ENCODE measurements around the gene MBNL2. TPM values are rescaled to one million over a fixed set of nuclear protein-coding genes. Genes with fewer than 3 reads are reported as not detected.
A peak's percentile ranks its signal among the peaks of the same experiment; 100 is the strongest.

MBNL2 gene
- total and polyA plus RNA-seq, 11 donors, result 18.5 to 100 (median 81.4) TPM

DNA sequence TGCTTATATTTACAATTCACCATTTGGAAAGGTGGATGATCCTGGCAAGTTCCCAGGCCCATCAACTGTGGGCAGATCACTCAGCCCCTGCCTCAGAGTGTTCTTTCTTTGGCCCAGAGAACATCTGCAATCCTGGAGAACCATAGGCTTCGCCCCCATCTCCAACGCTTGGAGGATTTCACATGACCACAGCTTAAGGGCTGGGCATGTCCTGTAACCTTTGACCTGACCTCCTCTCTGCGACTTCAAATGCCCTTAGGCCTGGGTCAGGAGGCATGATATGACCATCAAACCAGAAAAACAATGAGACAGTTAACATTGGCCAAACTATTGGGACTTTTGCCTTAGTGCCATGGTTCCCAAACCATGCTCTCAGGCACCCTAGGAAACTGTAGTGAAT is 7.2 kb upstream of the MBNL2 start:
- Histone ChIP-seq H3K4me3 (no peak overlapping the region), H3K27ac (no peak overlapping the region), H3K9me3 (no peaks in the 10 kb centered on the region), H3K27me3 (no peaks in the 10 kb centered on the region), H3K4me1 (peaks cover 0 to 18% (median 0%) of the 10 kb centered on the region in 12 donors), H3K36me3 (no peaks in the 10 kb centered on the region)
- WGBS, 4 donors, result 88 to 97% (median 94%) methylated on average over 3 of the region's 3 CpGs
- intact Hi-C loops (cut with DNase I), result loop anchor here in 6 of 10 donors (5.0 kb wide), 2 partner anchors 103 to 188 kb away; no protein-coding TSS in a partner anchor
- DNase-seq (no peak), ATAC-seq (no peak)
- TF ChIP-seq, protein P1, sequence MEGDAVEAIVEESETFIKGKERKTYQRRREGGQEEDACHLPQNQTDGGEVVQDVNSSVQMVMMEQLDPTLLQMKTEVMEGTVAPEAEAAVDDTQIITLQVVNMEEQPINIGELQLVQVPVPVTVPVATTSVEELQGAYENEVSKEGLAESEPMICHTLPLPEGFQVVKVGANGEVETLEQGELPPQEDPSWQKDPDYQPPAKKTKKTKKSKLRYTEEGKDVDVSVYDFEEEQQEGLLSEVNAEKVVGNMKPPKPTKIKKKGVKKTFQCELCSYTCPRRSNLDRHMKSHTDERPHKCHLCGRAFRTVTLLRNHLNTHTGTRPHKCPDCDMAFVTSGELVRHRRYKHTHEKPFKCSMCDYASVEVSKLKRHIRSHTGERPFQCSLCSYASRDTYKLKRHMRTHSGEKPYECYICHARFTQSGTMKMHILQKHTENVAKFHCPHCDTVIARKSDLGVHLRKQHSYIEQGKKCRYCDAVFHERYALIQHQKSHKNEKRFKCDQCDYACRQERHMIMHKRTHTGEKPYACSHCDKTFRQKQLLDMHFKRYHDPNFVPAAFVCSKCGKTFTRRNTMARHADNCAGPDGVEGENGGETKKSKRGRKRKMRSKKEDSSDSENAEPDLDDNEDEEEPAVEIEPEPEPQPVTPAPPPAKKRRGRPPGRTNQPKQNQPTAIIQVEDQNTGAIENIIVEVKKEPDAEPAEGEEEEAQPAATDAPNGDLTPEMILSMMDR (IDR thresholded peaks at IDR 0.05), result no peak
- no peak for TF ChIP-seq POLR2A (IDR thresholded peaks at IDR 0.05)

- intact Hi-C loops (cut with DNase I), result no loop called here
- H3K4me3 ChIP-seq, result no peak overlapping the region
- TF ChIP-seq, protein P1 (IDR thresholded peaks at IDR 0.05), result no peak
- no peak for TF ChIP-seq POLR2A (IDR thresholded peaks at IDR 0.05)
- ATAC-seq (no peak), DNase-seq (no peak)
- peaks cover 0 to 14% (median 0%) of the 10 kb centered on the region in 12 donors for H3K4me1 ChIP-seq
- no peaks in the 10 kb centered on the region for H3K27me3 ChIP-seq
- no peaks in the 10 kb centered on the region for H3K9me3 ChIP-seq
- H3K36me3 ChIP-seq, result no peaks in the 10 kb centered on the region
- WGBS, 4 donors, result 81 to 89% (median 84%) methylated on average over 2 of the region's 2 CpGs
- no peak overlapping the region for H3K27ac ChIP-seq
These were observed 6.8 kb upstream of the MBNL2 start for GRCh38 chr13:97215325-97215724.

GRCh38 chr13:97219226-97219625 is 2.9 kb upstream of the MBNL2 start:
- Histone ChIP-seq H3K27ac (no peak overlapping the region), H3K27me3 (no peaks in the 10 kb centered on the region), H3K36me3 (no peaks in the 10 kb centered on the region), H3K9me3 (no peaks in the 10 kb centered on the region), H3K4me1 (peaks cover 0 to 23% (median 4%) of the 10 kb centered on the region in 12 donors), H3K4me3 (no peak overlapping the region)
- intact Hi-C loops (cut with DNase I), result no loop called here
- ATAC-seq (no peak), DNase-seq (no peak)
- WGBS, 4 donors, result 81 to 88% (median 87%) methylated on average over 2 of the region's 2 CpGs
- TF ChIP-seq POLR2A (IDR thresholded peaks at IDR 0.05), result no peak
- TF ChIP-seq, protein P1 (IDR thresholded peaks at IDR 0.05), result no peak

DNA sequence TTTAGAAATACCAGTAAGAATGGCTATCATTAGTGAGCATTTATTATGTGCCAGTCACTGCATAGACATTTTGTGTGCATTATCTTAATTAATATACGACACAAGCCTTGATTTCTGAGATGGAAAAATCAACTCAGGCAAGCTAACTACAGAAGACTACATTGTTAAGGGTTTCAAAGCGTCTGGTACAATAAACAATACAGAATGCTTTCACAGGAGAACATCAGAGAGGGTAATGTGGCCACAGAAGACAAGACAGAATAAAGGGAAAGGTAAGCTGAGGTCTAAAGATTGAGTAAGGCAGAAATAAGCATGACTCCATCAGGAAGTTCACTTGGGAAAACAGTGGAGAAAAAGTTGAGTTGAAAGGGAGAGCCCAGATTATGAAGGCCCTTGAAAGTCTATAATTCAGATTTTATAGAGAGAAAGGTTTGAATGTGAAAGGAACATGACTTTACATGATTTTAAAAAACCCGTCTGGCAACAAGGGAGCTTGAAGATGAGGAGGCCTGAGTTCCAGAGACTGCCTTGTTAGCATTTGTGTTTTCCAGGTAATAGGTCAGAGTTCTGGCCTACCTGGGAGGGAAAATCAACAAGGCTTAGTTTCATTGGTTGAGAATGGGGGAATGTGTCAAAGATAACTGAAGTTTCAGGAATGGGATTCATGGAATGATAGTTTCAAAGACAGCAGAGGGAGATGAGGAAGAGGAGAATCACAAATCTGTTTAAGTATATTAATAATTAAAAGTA is 1.8 kb upstream of the MBNL2 start:
- TF ChIP-seq, protein P1 (IDR thresholded peaks at IDR 0.05), result no peak
- TF ChIP-seq POLR2A (IDR thresholded peaks at IDR 0.05), result no peak
- WGBS, 4 donors, result 62 to 82% (median 71%) methylated on average over 3 of the region's 3 CpGs
- H3K4me1 ChIP-seq, result peaks cover 0 to 27% (median 10%) of the 10 kb centered on the region in 12 donors
- peak overlapping the region in 1 of 12 donors; percentile 9 for H3K27ac ChIP-seq
- ATAC-seq, result no peak
- H3K27me3 ChIP-seq, result no peaks in the 10 kb centered on the region
- no peaks in the 10 kb centered on the region for H3K36me3 ChIP-seq
- H3K4me3 ChIP-seq, result no peak overlapping the region
- no peak for DNase-seq
- intact Hi-C loops (cut with DNase I), result loop anchor here in 8 of 10 donors (5.0 to 10.0 kb wide), 8 partner anchors 37 to 214 kb away; partner anchors contain the start of gene RAP2A (in 3 of the 8)
- H3K9me3 ChIP-seq, result no peaks in the 10 kb centered on the region
